HL-60 (cell line): ENCODE data around the gene KCTD11.
"Not testable (repeated sequence)": the region's sequence is repeated elsewhere in the genome, so short reads cannot be mapped to it uniquely, and the experiment has no call there.

Experiments used
- GABPA ChIP-seq: IDR thresholded peaks from 2 replicates; pipeline ENCODE4 v1.6.1; 2012; ENCODE audit warnings: low read depth
- POLR2AphosphoS5 ChIP-seq: IDR thresholded peaks from 2 replicates; pipeline ENCODE4 v1.6.1; 2012; ENCODE audit warnings: low read depth
- TF ChIP-seq, protein P1 (sequence below): IDR thresholded peaks from one replicate; pipeline ENCODE4 v1.5.1; 2011; ENCODE audit warnings: low read length, control low read depth, inconsistent platforms; ENCODE audit not compliant: insufficient read depth

DNA sequence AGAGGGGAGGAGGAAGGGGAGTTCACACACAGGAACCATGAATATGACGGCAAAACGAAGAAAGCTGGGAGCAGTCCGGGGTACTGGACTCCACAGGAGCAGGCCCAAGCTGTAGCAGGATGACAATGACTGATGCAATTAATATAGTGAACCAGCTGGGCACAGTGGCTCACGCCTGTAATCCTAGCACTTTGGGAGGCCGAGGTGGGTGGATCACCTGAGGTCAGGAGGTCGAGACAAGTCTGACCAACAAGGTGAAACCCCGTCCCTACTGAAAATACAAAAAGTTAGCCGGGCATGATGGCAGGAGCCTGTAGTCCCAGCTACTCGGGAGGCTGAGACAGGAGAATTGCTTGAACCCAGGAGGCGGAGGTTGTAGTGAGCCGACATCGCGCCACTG is 16.2 kb upstream of the KCTD11 start:
- TF ChIP-seq, protein P1, sequence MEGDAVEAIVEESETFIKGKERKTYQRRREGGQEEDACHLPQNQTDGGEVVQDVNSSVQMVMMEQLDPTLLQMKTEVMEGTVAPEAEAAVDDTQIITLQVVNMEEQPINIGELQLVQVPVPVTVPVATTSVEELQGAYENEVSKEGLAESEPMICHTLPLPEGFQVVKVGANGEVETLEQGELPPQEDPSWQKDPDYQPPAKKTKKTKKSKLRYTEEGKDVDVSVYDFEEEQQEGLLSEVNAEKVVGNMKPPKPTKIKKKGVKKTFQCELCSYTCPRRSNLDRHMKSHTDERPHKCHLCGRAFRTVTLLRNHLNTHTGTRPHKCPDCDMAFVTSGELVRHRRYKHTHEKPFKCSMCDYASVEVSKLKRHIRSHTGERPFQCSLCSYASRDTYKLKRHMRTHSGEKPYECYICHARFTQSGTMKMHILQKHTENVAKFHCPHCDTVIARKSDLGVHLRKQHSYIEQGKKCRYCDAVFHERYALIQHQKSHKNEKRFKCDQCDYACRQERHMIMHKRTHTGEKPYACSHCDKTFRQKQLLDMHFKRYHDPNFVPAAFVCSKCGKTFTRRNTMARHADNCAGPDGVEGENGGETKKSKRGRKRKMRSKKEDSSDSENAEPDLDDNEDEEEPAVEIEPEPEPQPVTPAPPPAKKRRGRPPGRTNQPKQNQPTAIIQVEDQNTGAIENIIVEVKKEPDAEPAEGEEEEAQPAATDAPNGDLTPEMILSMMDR, result not testable (repeated sequence)
- TF ChIP-seq POLR2AphosphoS5, GABPA: not testable (repeated sequence)
